ENCODE results near the gene LPP.

- TF ChIP-seq POLR2A (IDR thresholded peaks at IDR 0.05; ENCODE audit: low read length) = no peak
- TF ChIP-seq GATA1 (IDR thresholded peaks at IDR 0.05; ENCODE audit: low read depth, low read length) = no peak
Measured at GRCh38 chr3:188165596-188165995, 11.6 kb downstream of the LPP start.
